Neural progenitor cell (in vitro differentiated cells): ENCODE data around the gene BLTP3B. TPM values are rescaled to one million over a fixed set of nuclear protein-coding genes. Genes with fewer than 3 reads are reported as not detected.

Experiments
- DNase-seq: peaks from one replicate; pipeline ENCODE4 v3.0.0-alpha.2; 2016; ENCODE audit warnings: low spot score
- H2AFZ ChIP-seq: fragments of 200-600 bp; sonication (generic); replicated peaks from 2 replicates; pipeline ENCODE4 v1.6.1; 2016; ENCODE audit warnings: antibody characterized with exemption
- H3F3A ChIP-seq: fragments of 200-600 bp; sonication (generic); 2 replicates; pipeline ENCODE4 v1.6.1; 2016; ENCODE audit warnings: antibody characterized with exemption, low read depth
- H3K27ac ChIP-seq: fragments of 200-600 bp; sonication (generic); 2 replicates; pipeline ENCODE4 v1.5.1; 2016; ENCODE audit warnings: mild to moderate bottlenecking
- H3K27me3 ChIP-seq: fragments of 200-600 bp; sonication (generic); 2 replicates; pipeline ENCODE4 v1.6.1; 2016; ENCODE audit warnings: mild to moderate bottlenecking, moderate library complexity
- H3K36me3 ChIP-seq: fragments of 200-600 bp; sonication (generic); 2 replicates; pipeline ENCODE4 v1.5.1; 2016
- H3K4me1 ChIP-seq: fragments of 200-600 bp; sonication (generic); 2 replicates; pipeline ENCODE4 v1.6.1; 2016; ENCODE audit warnings: mixed run types
- H3K4me2 ChIP-seq: fragments of 200-600 bp; sonication (generic); 2 replicates; pipeline ENCODE4 v1.6.1; 2016
- H3K4me3 ChIP-seq: fragments of 200-600 bp; sonication (generic); 2 replicates; pipeline ENCODE4 v1.5.1; 2016
- H3K79me2 ChIP-seq: fragments of 200-600 bp; sonication (generic); 2 replicates; pipeline ENCODE4 v1.6.1; 2016; ENCODE audit warnings: low read depth
- H3K9ac ChIP-seq: fragments of 200-600 bp; sonication (generic); 2 replicates; pipeline ENCODE4 v1.6.1; 2016
- H3K9me3 ChIP-seq: fragments of 200-600 bp; sonication (generic); 2 replicates; pipeline ENCODE4 v1.5.1; 2016; ENCODE audit warnings: low read depth
- H4K20me1 ChIP-seq: fragments of 200-600 bp; sonication (generic); 2 replicates; pipeline ENCODE4 v1.6.1; 2016; ENCODE audit warnings: low read depth
- H3K27ac Mint-ChIP-seq: 3 replicates; pipeline ENCODE4 v1.8.0; 2021; ENCODE audit warnings: mixed read lengths
- H3K27me3 Mint-ChIP-seq: 2 replicates; pipeline ENCODE4 v1.8.0; 2022; ENCODE audit warnings: low read depth, mild to moderate bottlenecking, inconsistent platforms, moderate library complexity, mixed read lengths; ENCODE audit not compliant: insufficient read depth
- H3K36me3 Mint-ChIP-seq: 3 replicates; pipeline ENCODE4 v1.8.0; 2021; ENCODE audit warnings: mixed read lengths
- H3K4me1 Mint-ChIP-seq: 3 replicates; pipeline ENCODE4 v1.8.0; 2021; ENCODE audit warnings: mixed read lengths
- H3K4me3 Mint-ChIP-seq: 3 replicates; pipeline ENCODE4 v1.8.0; 2021; ENCODE audit warnings: mild to moderate bottlenecking, moderate library complexity, mixed read lengths
- H3K9me3 Mint-ChIP-seq: 3 replicates; pipeline ENCODE4 v1.8.0; 2020; ENCODE audit warnings: mixed read lengths
- CTCF ChIP-seq: fragments of 200-600 bp; sonication (generic); IDR thresholded peaks from 2 replicates; pipeline ENCODE4 v1.5.1; 2017; ENCODE audit warnings: antibody characterized with exemption, mild to moderate bottlenecking
- EZH2 ChIP-seq: fragments of 200-600 bp; sonication (generic); IDR thresholded peaks from 2 replicates; pipeline ENCODE4 v1.6.1; 2017; ENCODE audit warnings: antibody characterized with exemption, mild to moderate bottlenecking, moderate library complexity
- EZH2phosphoT487 ChIP-seq: fragments of 200-600 bp; sonication (generic); IDR thresholded peaks from 2 replicates; pipeline ENCODE4 v1.6.1; 2017; ENCODE audit warnings: antibody characterized with exemption
- total RNA-seq: library from RNA; depleted of rRNA; stranded (reverse); fragments of >200 nt; gene quantifications from 2 replicates; pipeline ENCODE4 v1.2.3, GENCODE V29; 2015; ENCODE audit warnings: low replicate concordance

BLTP3B gene
- total RNA-seq, 1 donor from 2014 or later, result 16.7 TPM

- no peak overlapping the region for H3K27ac ChIP-seq
- Mint-ChIP-seq H3K4me3 (no peak overlapping the region), H3K27ac (no peak overlapping the region), H3K9me3 (peaks cover 5% of the 10 kb centered on the region), H3K36me3 (peaks cover 13% of the 10 kb centered on the region), H3K4me1 (peaks cover 31% of the 10 kb centered on the region), H3K27me3 (peaks cover 3% of the 10 kb centered on the region)
- no peak overlapping the region for H3K4me3 ChIP-seq
- peaks cover 82% of the 10 kb centered on the region for H3K79me2 ChIP-seq
- H3K36me3 ChIP-seq, result no peaks in the 10 kb centered on the region
- H4K20me1 ChIP-seq, result peaks cover 16% of the 10 kb centered on the region
- no peak overlapping the region for H2AFZ ChIP-seq
- H3F3A ChIP-seq, result no peaks in the 10 kb centered on the region
- no peaks in the 10 kb centered on the region for H3K4me1 ChIP-seq
- DNase-seq, result no peak
- H3K9ac ChIP-seq, result no peak overlapping the region
- no peaks in the 10 kb centered on the region for H3K27me3 ChIP-seq
- H3K4me2 ChIP-seq, result no peak overlapping the region
- no peak for TF ChIP-seq EZH2
- TF ChIP-seq EZH2phosphoT487, result no peak
- peak; percentile 39 for TF ChIP-seq CTCF
- no peaks in the 10 kb centered on the region for H3K9me3 ChIP-seq
Observed at GRCh38 chr12:100138048-100138802, 4.4 kb downstream of the BLTP3B start.

DNA sequence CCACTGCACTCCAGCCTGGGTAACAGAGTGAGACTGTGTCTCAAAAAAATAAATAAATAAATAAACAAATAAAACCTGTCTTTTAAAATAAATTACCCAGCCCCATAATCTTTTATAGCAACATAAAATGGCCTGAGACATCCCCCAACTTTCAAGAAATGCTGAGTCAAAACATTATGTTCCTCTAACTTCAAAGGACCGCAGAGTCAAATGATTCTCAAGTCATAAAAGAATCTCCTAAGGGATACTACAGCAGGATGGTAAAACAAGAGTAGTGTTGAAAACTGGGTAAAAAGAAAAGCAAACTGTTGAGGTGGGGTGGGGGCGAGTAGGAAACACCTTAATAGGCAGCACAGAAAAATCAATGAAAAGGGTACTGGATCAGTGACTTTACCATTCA lies 9.5 kb downstream of the BLTP3B start:
- Histone ChIP-seq H4K20me1 (no peaks in the 10 kb centered on the region), H3K79me2 (peaks cover 89% of the 10 kb centered on the region), H3K27ac (no peak overlapping the region), H3K27me3 (no peaks in the 10 kb centered on the region), H3K4me2 (no peak overlapping the region), H3K9ac (no peak overlapping the region), H3K9me3 (no peaks in the 10 kb centered on the region), H3K4me3 (no peak overlapping the region), H2AFZ (no peak overlapping the region), H3K4me1 (no peaks in the 10 kb centered on the region), H3F3A (no peaks in the 10 kb centered on the region), H3K36me3 (no peaks in the 10 kb centered on the region)
- Mint-ChIP-seq H3K27ac (no peak overlapping the region), H3K4me1 (peaks cover 11% of the 10 kb centered on the region), H3K9me3 (peaks cover 10% of the 10 kb centered on the region), H3K36me3 (peaks cover 19% of the 10 kb centered on the region), H3K27me3 (no peaks in the 10 kb centered on the region), H3K4me3 (no peak overlapping the region)
- DNase-seq, result no peak
- no peak for TF ChIP-seq CTCF
- TF ChIP-seq EZH2, result no peak
- TF ChIP-seq EZH2phosphoT487, result no peak

- H3K27me3 ChIP-seq, result no peaks in the 10 kb centered on the region
- H3K36me3 ChIP-seq, result no peaks in the 10 kb centered on the region
- H3K4me3 ChIP-seq, result no peak overlapping the region
- peaks cover 2% of the 10 kb centered on the region for H3K27me3 Mint-ChIP-seq
- H3K27ac ChIP-seq, result no peak overlapping the region
- peak; percentile 55 for DNase-seq
- H3K27ac Mint-ChIP-seq, result no peak overlapping the region
- peaks cover 11% of the 10 kb centered on the region for H3K36me3 Mint-ChIP-seq
- H3K4me1 ChIP-seq, result no peaks in the 10 kb centered on the region
- H3F3A ChIP-seq, result no peaks in the 10 kb centered on the region
- peaks cover 6% of the 10 kb centered on the region for H3K4me1 Mint-ChIP-seq
- H3K4me3 Mint-ChIP-seq, result no peak overlapping the region
- peaks cover 7% of the 10 kb centered on the region for H3K9me3 Mint-ChIP-seq
- no peak overlapping the region for H3K4me2 ChIP-seq
- peaks cover 75% of the 10 kb centered on the region for H3K79me2 ChIP-seq
- H2AFZ ChIP-seq, result no peak overlapping the region
- no peaks in the 10 kb centered on the region for H3K9me3 ChIP-seq
- no peaks in the 10 kb centered on the region for H4K20me1 ChIP-seq
- no peak overlapping the region for H3K9ac ChIP-seq
- TF ChIP-seq CTCF (peak; percentile 51), EZH2phosphoT487 (no peak)
Observed at GRCh38 chr12:100128512-100128908, 14.2 kb downstream of the BLTP3B start.
